Muscle of leg (tissue), 11 donors: ENCODE results near the gene CHTF8. TPM values are rescaled to one million over a fixed set of nuclear protein-coding genes. Genes with fewer than 3 reads are reported as not detected.
"Not testable (repeated sequence)": the region's sequence is repeated elsewhere in the genome, so short reads cannot be mapped to it uniquely, and the experiment has no call there.

Experiments used
- DNase-seq: peaks from one replicate; pipeline ENCODE4 v3.0.0; 2013
- H3K27ac ChIP-seq: one replicate; pipeline ENCODE4 v1.5.1; 2013; ENCODE audit warnings: mild to moderate bottlenecking, low read length, control low read depth
- H3K27me3 ChIP-seq: one replicate; pipeline ENCODE4 v1.6.1; 2013; ENCODE audit warnings: low read length; ENCODE audit not compliant: control insufficient read depth, insufficient read depth
- H3K36me3 ChIP-seq: one replicate; pipeline ENCODE4 v1.6.1; 2013; ENCODE audit warnings: low read length; ENCODE audit not compliant: control insufficient read depth, insufficient read depth
- H3K4me1 ChIP-seq: one replicate; pipeline ENCODE4 v1.6.1; 2013; ENCODE audit warnings: low read length; ENCODE audit not compliant: control insufficient read depth, insufficient read depth
- H3K4me3 ChIP-seq: one replicate; pipeline ENCODE4 v1.5.1; 2013; ENCODE audit warnings: low read length, control low read depth
- H3K9me3 ChIP-seq: replicated peaks from 2 replicates; pipeline ENCODE4 v1.6.1; 2013; ENCODE audit warnings: low read depth, low read length; ENCODE audit not compliant: control insufficient read depth
- WGBS: methylation state at CpG from one replicate; pipeline ENCODE4 v1.1.5; 2013; ENCODE audit warnings: missing lambda C conversion rate; ENCODE audit not compliant: insufficient coverage; 5-methylcytosine and 5-hydroxymethylcytosine counted together
- polyA plus RNA-seq, 8 donors: library from polyadenylated mRNA; unstranded; fragments of 120-200 nt; gene quantifications; one replicate each; pipeline versions ENCODE4 v1.2.1 to v1.2.3, GENCODE V29; 2013; ENCODE audit warnings: inconsistent platforms in 1 of 8, low replicate concordance in 1 of 8; ENCODE audit not compliant: insufficient read length in 8 of 8, insufficient read depth in 1 of 8
- total RNA-seq: library from RNA; stranded (reverse); fragments of 120-200 nt; gene quantifications from one replicate; pipeline ENCODE4 v1.2.4, GENCODE V29; 2013

CHTF8 gene
- total and polyA plus RNA-seq, 9 donors, result 27.1 to 83.2 (median 67.3) TPM

GRCh38 chr16:69126221-69126620 is 6.2 kb downstream of the CHTF8 start:
- no peak for DNase-seq
- H3K4me3 ChIP-seq, result no peak overlapping the region
- H3K9me3 ChIP-seq, result no peaks in the 10 kb centered on the region
- H3K27ac ChIP-seq, result no peak overlapping the region
- peaks cover 6% of the 10 kb centered on the region for H3K36me3 ChIP-seq
- no peaks in the 10 kb centered on the region for H3K27me3 ChIP-seq
- WGBS, result 100% methylated on average over 2 of the region's 3 CpGs
- H3K4me1 ChIP-seq, result no peaks in the 10 kb centered on the region

- peaks cover 17% of the 10 kb centered on the region for H3K36me3 ChIP-seq
- H3K9me3 ChIP-seq, DNase-seq, H3K4me3 ChIP-seq, H3K27ac ChIP-seq, H3K4me1 ChIP-seq, H3K27me3 ChIP-seq: not testable (repeated sequence)
- WGBS, result 98% methylated on average over 8 of the region's 14 CpGs
Observed at GRCh38 chr16:69124961-69125360, 7.4 kb downstream of the CHTF8 start.

GRCh38 chr16:69124406-69124805 is 8.0 kb downstream of the CHTF8 start:
- not testable (repeated sequence) for DNase-seq, H3K4me1 ChIP-seq, H3K4me3 ChIP-seq, H3K27me3 ChIP-seq, H3K27ac ChIP-seq, H3K9me3 ChIP-seq
- H3K36me3 ChIP-seq, result peaks cover 22% of the 10 kb centered on the region
- whole genome bisulfite sequencing, result 89% methylated on average over 6 of the region's 8 CpGs

- peak; percentile 79 for DNase-seq
- Histone ChIP-seq H3K4me3 (no peak overlapping the region), H3K27me3 (no peaks in the 10 kb centered on the region), H3K27ac (no peak overlapping the region), H3K4me1 (no peaks in the 10 kb centered on the region), H3K9me3 (no peaks in the 10 kb centered on the region), H3K36me3 (peaks cover 27% of the 10 kb centered on the region)
- 29% methylated on average over 1 of the region's 3 CpGs for WGBS
Observed at GRCh38 chr16:69123910-69124309, 8.5 kb downstream of the CHTF8 start.

- WGBS, result 96% methylated on average over 16 of the region's 19 CpGs
Observed at GRCh38 chr16:69120096-69120664, 12.2 kb downstream of the CHTF8 start.

GRCh38 chr16:69119536-69119935 is 12.9 kb downstream of the CHTF8 start:
- 96% methylated on average over 2 of the region's 2 CpGs for WGBS
- DNase-seq, result no peak
- H3K4me3 ChIP-seq, result no peak overlapping the region
- no peaks in the 10 kb centered on the region for H3K9me3 ChIP-seq
- no peak overlapping the region for H3K27ac ChIP-seq
- peaks cover 64% of the 10 kb centered on the region for H3K36me3 ChIP-seq
- peaks cover 7% of the 10 kb centered on the region for H3K4me1 ChIP-seq
- H3K27me3 ChIP-seq, result no peaks in the 10 kb centered on the region

More at GRCh38 chr16:69120096-69120664, 12.2 kb downstream of the CHTF8 start:
- Histone ChIP-seq H3K9me3 (no peaks in the 10 kb centered on the region), H3K27me3 (no peaks in the 10 kb centered on the region), H3K4me1 (peaks cover 7% of the 10 kb centered on the region), H3K4me3 (no peak overlapping the region), H3K27ac (no peak overlapping the region), H3K36me3 (peaks cover 58% of the 10 kb centered on the region)
- no peak for DNase-seq

GRCh38 chr16:69118994-69119393 is 13.4 kb downstream of the CHTF8 start:
- peaks cover 7% of the 10 kb centered on the region for H3K4me1 ChIP-seq
- 95% methylated on average over 2 of the region's 2 CpGs for WGBS
- DNase-seq, result no peak
- peaks cover 68% of the 10 kb centered on the region for H3K36me3 ChIP-seq
- H3K4me3 ChIP-seq, result no peak overlapping the region
- H3K27ac ChIP-seq, result no peak overlapping the region
- H3K9me3 ChIP-seq, result no peaks in the 10 kb centered on the region
- no peaks in the 10 kb centered on the region for H3K27me3 ChIP-seq

GRCh38 chr16:69118468-69118867 is 13.9 kb downstream of the CHTF8 start:
- DNase-seq, result no peak
- H3K27me3 ChIP-seq, result no peaks in the 10 kb centered on the region
- no peak overlapping the region for H3K27ac ChIP-seq
- peaks cover 7% of the 10 kb centered on the region for H3K4me1 ChIP-seq
- peaks cover 70% of the 10 kb centered on the region for H3K36me3 ChIP-seq
- no peaks in the 10 kb centered on the region for H3K9me3 ChIP-seq
- WGBS, result 80% methylated on average over 1 of the region's 2 CpGs
- H3K4me3 ChIP-seq, result no peak overlapping the region

GRCh38 chr16:69116906-69117305 is 15.5 kb downstream of the CHTF8 start:
- H3K4me3 ChIP-seq, result no peak overlapping the region
- peaks cover 7% of the 10 kb centered on the region for H3K4me1 ChIP-seq
- peaks cover 74% of the 10 kb centered on the region for H3K36me3 ChIP-seq
- peak; percentile 26 for DNase-seq
- H3K9me3 ChIP-seq, result no peaks in the 10 kb centered on the region
- no peaks in the 10 kb centered on the region for H3K27me3 ChIP-seq
- WGBS, result 78% methylated on average over 3 of the region's 6 CpGs
- peak overlapping the region; percentile 42 for H3K27ac ChIP-seq

GRCh38 chr16:69116256-69116875 is 16.0 kb downstream of the CHTF8 start:
- Histone ChIP-seq H3K36me3 (peaks cover 78% of the 10 kb centered on the region), H3K27ac (peak overlapping the region; percentile 42), H3K9me3 (no peaks in the 10 kb centered on the region), H3K4me1 (peaks cover 7% of the 10 kb centered on the region), H3K27me3 (no peaks in the 10 kb centered on the region), H3K4me3 (no peak overlapping the region)
- WGBS, result 65% methylated on average over 7 of the region's 7 CpGs
- peak; percentile 58 for DNase-seq
